Stimulated activated naive CD4-positive, alpha-beta T cell (primary cell): ENCODE measurements around the gene CNGA1.

Experiments used
- DNase-seq, 6 experiments: peaks; one replicate each; lab custom pipeline; 2025; lab: John Stamatoyannopoulos, UW

The CNGA1 gene

DNA sequence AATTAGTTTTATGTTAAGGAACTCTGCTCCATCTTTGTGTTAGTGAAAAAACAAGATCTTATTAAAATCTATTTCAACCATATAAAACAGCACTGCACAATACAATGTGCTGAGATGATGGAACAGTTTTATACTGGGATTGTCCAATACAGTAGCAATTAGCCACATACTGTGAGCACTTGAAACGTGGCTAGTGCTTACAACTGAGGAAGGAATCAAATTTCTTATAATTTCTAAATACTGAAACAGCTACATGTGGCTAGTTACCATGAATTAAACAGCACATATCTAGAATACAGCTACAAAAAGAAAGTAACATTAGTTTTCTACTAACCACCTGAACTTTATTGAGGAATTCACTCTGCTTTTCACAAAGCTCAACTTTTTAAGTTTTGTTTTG, 116.8 kb downstream of the CNGA1 start:
- DNase-seq = no peak

DNA sequence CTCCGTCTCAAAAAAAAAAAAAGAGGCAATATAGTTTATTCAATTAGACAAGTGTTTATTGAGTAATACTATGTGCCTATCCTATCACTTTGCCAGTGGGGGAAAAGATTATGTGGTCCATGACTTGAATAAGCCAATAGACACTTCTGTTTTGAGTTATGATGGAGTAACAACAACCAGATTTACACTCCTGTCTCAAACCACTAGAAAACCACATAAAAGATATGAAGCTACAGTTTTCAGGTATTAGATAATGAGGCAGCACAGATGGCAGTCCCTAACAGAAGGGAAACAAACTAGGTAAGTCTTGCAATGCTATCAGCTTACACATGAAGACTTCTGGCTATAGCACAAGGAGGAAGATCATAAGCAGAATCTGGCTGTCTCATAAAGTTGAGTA, 124.6 kb downstream of the CNGA1 start:
- no peak for DNase-seq
